Pancreas (tissue), 10 donors: ENCODE results near the gene MPI. TPM values are rescaled to one million over a fixed set of nuclear protein-coding genes. Genes with fewer than 3 reads are reported as not detected.
A peak's percentile ranks its signal among the peaks of the same experiment; 100 is the strongest.

Experiments
- ATAC-seq, 4 donors: fragments of 200-7000 bp; cut with Tn5 transposase; one replicate each; pipeline versions ENCODE4 v1.8.0 to v1.9.1; 2020; ENCODE audit warnings: mild to moderate bottlenecking in 4 of 4, moderate library complexity in 4 of 4
- DNase-seq, 6 donors: peaks; one replicate each; pipeline ENCODE4 v3.0.0-alpha.2; 2020
- FAIRE-seq: peaks from 2 replicates; lab custom pipeline; 2012; peaks lifted over from hg19 to GRCh38; lab: Jason Lieb, UNC
- H3K27ac ChIP-seq, 4 donors: fragments of 200-600 bp; sonication (generic); 1 replicate in 3 of 4; 2 replicates in 1 of 4; pipeline versions ENCODE4 v1.5.0 to v1.8.0; 2020
- H3K27me3 ChIP-seq, 4 donors: fragments of 200-600 bp; one replicate each; pipeline ENCODE4 v1.8.0; 2021
- H3K36me3 ChIP-seq, 3 donors: fragments of 200-600 bp; sonication (generic) in 1 of 3; one replicate each; pipeline versions ENCODE4 v1.5.0 to v1.8.0; 2020 to 2021
- H3K4me1 ChIP-seq, 3 donors: fragments of 200-600 bp; one replicate each; pipeline ENCODE4 v1.8.0; 2021
- H3K4me3 ChIP-seq, 4 donors: fragments of 200-600 bp; sonication (generic) in 2 of 4; one replicate each; pipeline versions ENCODE4 v1.5.0 to v1.8.0; 2020 to 2021
- H3K9me3 ChIP-seq, 4 donors: fragments of 200-600 bp; one replicate each; pipeline ENCODE4 v1.8.0; 2021
- CTCF ChIP-seq, 4 donors: fragments of 200-600 bp; sonication (generic) in 3 of 4; IDR thresholded peaks; one replicate each; pipeline versions ENCODE4 v1.5.0 to v1.8.0; 2021; ENCODE audit warnings: antibody characterized with exemption in 4 of 4
- WGBS, 2 donors: extraction: QIAGEN DNeasy Blood & Tissue Kit; methylation state at CpG; one replicate each; pipeline ENCODE4 v1.1.7; 2013; 5-methylcytosine and 5-hydroxymethylcytosine counted together
- intact Hi-C, 3 donors: fragments of 100-400 bp; cut with DNase I; formaldehyde crosslinking; loops; one replicate each; pipeline versions ENCODE4 v1.11.1 to v1.14.2; 2022
- microRNA-seq, 2 donors: library from miRNA; unstranded; fragments of <30 nt; microRNA quantifications; one replicate each; pipeline versions ENCODE4 to v1.1.0, GENCODE V29; 2019 to 2020
- polyA plus RNA-seq, 2 donors: library from polyadenylated mRNA; stranded (reverse); fragments of 200-250 nt; gene quantifications; one replicate each; pipeline ENCODE4 v1.2.3, GENCODE V29; 2013
- total RNA-seq, 6 donors: library from RNA; stranded (reverse); fragmentation: NEBNext Ultra II Directional in 4 of 6; extraction: Animal tissue kit (Norgen Biotek cat#: 25700) in 4 of 6; gene quantifications; one replicate each; pipeline versions ENCODE4 v1.2.1 to v1.2.4, GENCODE V29; 2021 to 2023
- donor health status: healthy with polysubstance abuse.
- donor health status: DM: no; HTN: no; CAD: no; lungs with moderate emphysema.
- donor health status: DM: no; HTN: no; CAD: no.
- donor health status: control.
- donor health status: control.
- donor health status: Bipolar disorder and iron deficiency.
- donor health status: DM: yes; HTN: yes; CAD: no.
- donor health status: DM: no; HTN: no; CAD: no.
- donor health status: DM: no; HTN: no; CAD: no.
- donor health status: DM: yes; HTN: yes; CAD: no.

The MPI gene
- total and polyA plus RNA-seq, 8 donors = 14.5 to 23.2 (median 21.8) TPM

DNA sequence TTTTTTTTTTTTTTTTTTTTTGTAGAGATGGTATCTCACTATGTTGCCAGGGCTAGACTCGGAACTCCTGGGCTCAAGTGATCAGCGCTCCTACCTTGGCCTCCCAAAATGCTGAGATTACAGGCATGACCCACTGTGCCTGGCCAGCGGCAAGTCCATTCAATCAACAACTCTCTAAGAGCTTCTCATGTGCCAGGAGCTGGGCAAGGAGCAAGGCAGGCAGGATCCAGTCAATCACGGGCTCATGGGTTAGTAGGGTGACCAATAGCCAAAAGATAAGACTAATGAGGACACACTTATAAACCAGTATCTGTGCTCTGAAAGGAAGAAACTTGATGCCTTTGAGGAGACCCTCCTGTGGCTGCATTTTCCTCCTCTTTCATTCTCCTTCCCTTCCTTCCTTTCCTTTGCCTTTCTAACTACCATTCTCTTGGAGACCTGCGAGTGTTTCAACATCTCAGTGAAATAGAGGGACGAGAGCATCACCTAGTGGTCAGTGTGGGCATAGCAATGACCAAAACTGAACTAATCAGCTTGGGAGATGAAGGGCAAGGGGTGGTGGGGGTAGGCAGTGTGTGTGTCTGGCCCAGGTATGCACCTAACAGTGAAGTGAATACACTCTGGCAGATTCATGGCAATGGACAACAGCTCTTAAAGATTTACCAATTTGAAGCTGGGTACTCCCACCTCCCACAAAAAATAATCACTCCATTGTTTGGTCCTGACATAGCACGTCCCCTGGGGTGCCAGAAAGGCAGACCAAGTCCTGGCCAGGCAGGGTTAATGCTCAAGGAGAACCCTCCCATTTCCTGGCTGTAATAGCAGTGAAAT is 60.5 kb downstream of the MPI start:
- no peaks in the 10 kb centered on the region for H3K9me3 ChIP-seq
- ATAC-seq = peak; percentile 70 to 96 (median 89)
- peak in 5 of 6 donors; percentile 58 to 85 (median 75) for DNase-seq
- peak; percentile 88 to 94 (median 92) for TF ChIP-seq CTCF (IDR thresholded peaks at IDR 0.05)
- peaks cover 0 to 11% (median 8%) of the 10 kb centered on the region in 3 donors for H3K4me1 ChIP-seq
- intact Hi-C loops = loop anchor here (5.0 to 10.0 kb wide), 3 partner anchors 178 to 315 kb away; partner anchors contain the start of gene C15orf39 (in 1 of the 3)
- no peak overlapping the region for H3K4me3 ChIP-seq
- H3K27ac ChIP-seq = no peak overlapping the region
- WGBS, 2 donors = 38 to 43% methylated on average over 7 of the region's 7 CpGs
- no peaks in the 10 kb centered on the region for H3K36me3 ChIP-seq
- FAIRE-seq = no peak
- no peaks in the 10 kb centered on the region for H3K27me3 ChIP-seq

DNA sequence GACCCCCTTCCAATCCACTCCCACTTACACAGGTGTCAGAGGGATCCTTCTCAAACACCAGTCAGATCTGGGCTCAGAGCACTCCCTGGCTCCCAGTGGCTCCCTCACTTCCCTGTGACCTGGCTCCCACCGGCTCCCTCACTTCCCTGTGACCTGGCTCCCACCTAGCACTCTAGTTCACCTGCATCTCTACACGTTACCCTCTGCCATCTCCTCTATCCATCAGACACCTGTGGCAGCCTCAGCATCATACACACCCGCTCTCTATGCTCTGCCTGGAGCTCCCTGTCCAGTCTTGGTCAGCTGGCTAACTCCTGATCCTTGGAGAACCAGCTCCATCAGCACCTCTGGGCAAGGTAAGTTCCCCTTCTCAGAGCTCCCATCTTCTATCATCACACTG is 61.2 kb downstream of the MPI start:
- intact Hi-C loops = loop anchor here (5.0 to 10.0 kb wide), 3 partner anchors 179 to 316 kb away; partner anchors contain the start of gene C15orf39 (in 1 of the 3)
- FAIRE-seq = no peak
- 50 to 54% methylated on average over 3 of the region's 3 CpGs for WGBS, 2 donors

More for the DNA sequence above, 61.2 kb downstream of the MPI start:
- TF ChIP-seq CTCF (IDR thresholded peaks at IDR 0.05) = no peak
- Histone ChIP-seq H3K36me3 (no peaks in the 10 kb centered on the region), H3K4me3 (no peak overlapping the region), H3K9me3 (no peaks in the 10 kb centered on the region), H3K27ac (no peak overlapping the region), H3K4me1 (peaks cover 0 to 12% (median 9%) of the 10 kb centered on the region in 3 donors), H3K27me3 (no peaks in the 10 kb centered on the region)
- DNase-seq (no peak), ATAC-seq (no peak)

Small RNAs within 50 kb of the gene (microRNA-seq; reads per million reads assigned to microRNA genes)
- gene MIR6882 = 0.39 to 1.2 reads per million in 2 donors

Other genes starting within 250 kb of the MPI start
- 10 to 100 TPM in 4 of 6 donors, 1 to 10 TPM in 2; 7.6 to 19.5 (median 11.5) TPM for gene EDC3, start 194.0 kb upstream of the MPI start, total RNA-seq
- 10 to 100 TPM in 1 of 2 donors, 1 to 10 TPM in 1; 9.7 to 12.3 TPM for gene EDC3, start 194.0 kb upstream of the MPI start, polyA plus RNA-seq
- gene CYP1A1, start 164.5 kb upstream of the MPI start, total RNA-seq = under 1 TPM in 3 of 6 donors, not detected in 3; 0.12 to 0.28 (median 0.14) TPM
- 1 to 10 TPM in 1 of 2 donors, under 1 TPM in 1; 0.19 to 1.1 TPM for gene CYP1A1, start 164.5 kb upstream of the MPI start, polyA plus RNA-seq
- under 1 TPM in 1 of 6 donors, not detected in 5; 0.06 TPM for gene CYP1A2, start 141.2 kb upstream of the MPI start, total RNA-seq
- not detected for gene CYP1A2, start 141.2 kb upstream of the MPI start, polyA plus RNA-seq
- 10 to 100 TPM in 5 of 6 donors, 1 to 10 TPM in 1; 8.5 to 35.1 (median 14.1) TPM for gene CSK, start 108.0 kb upstream of the MPI start, total RNA-seq
- 10 to 100 TPM; 18.1 to 22.3 TPM for gene CSK, start 108.0 kb upstream of the MPI start, polyA plus RNA-seq
- gene LMAN1L, start 77.2 kb upstream of the MPI start, total RNA-seq = under 1 TPM in 1 of 6 donors, not detected in 5; 0.14 TPM
- gene LMAN1L, start 77.2 kb upstream of the MPI start, polyA plus RNA-seq = not detected
- gene CPLX3, start 63.4 kb upstream of the MPI start, total RNA-seq = not detected
- under 1 TPM in 1 of 2 donors, not detected in 1; 0.09 TPM for gene CPLX3, start 63.4 kb upstream of the MPI start, polyA plus RNA-seq
- 10 to 100 TPM; 15.0 to 30.8 (median 19.6) TPM for gene ULK3, start 46.9 kb upstream of the MPI start, total RNA-seq
- 10 to 100 TPM; 60.4 to 83.5 TPM for gene ULK3, start 46.9 kb upstream of the MPI start, polyA plus RNA-seq
- 10 to 100 TPM; 33.3 to 49.0 (median 34.3) TPM for gene SCAMP2, start 16.7 kb upstream of the MPI start, total RNA-seq
- gene SCAMP2, start 16.7 kb upstream of the MPI start, polyA plus RNA-seq = 10 to 100 TPM; 21.4 to 31.7 TPM
- 10 to 100 TPM; 18.2 to 33.8 (median 21.2) TPM for gene FAM219B, start 16.8 kb downstream of the MPI start, total RNA-seq
- gene FAM219B, start 16.8 kb downstream of the MPI start, polyA plus RNA-seq = 10 to 100 TPM; 19.3 to 27.6 TPM
- 100 to 1,000 TPM in 2 of 6 donors, 10 to 100 TPM in 4; 76.4 to 127 (median 80.5) TPM for gene COX5A, start 48.0 kb downstream of the MPI start, total RNA-seq
- 100 to 1,000 TPM; 103 to 107 TPM for gene COX5A, start 48.0 kb downstream of the MPI start, polyA plus RNA-seq
- gene RPP25, start 66.7 kb downstream of the MPI start, total RNA-seq = 1 to 10 TPM; 3.0 to 6.7 (median 4.0) TPM
- 1 to 10 TPM; 5.0 to 6.7 TPM for gene RPP25, start 66.7 kb downstream of the MPI start, polyA plus RNA-seq
- gene SCAMP5, start 105.5 kb downstream of the MPI start, total RNA-seq = 10 to 100 TPM; 27.7 to 59.2 (median 38.8) TPM
- 10 to 100 TPM; 24.5 to 54.0 TPM for gene SCAMP5, start 105.5 kb downstream of the MPI start, polyA plus RNA-seq
- 10 to 100 TPM in 2 of 6 donors, 1 to 10 TPM in 4; 7.9 to 12.3 (median 9.2) TPM for gene PPCDC, start 133.5 kb downstream of the MPI start, total RNA-seq
- gene PPCDC, start 133.5 kb downstream of the MPI start, polyA plus RNA-seq = 10 to 100 TPM; 21.1 to 21.3 TPM